Stimulated activated naive CD8-positive, alpha-beta T cell treated with anti-CD3 and anti-CD28 coated beads, Interleukin-15, amount 100 ng/mL, for 72 hours (primary cell): ENCODE results near the gene MN1.

Source experiments
- ATAC-seq: fragments of 150-1000 bp; cut with Tn5 transposase; 2 replicates; pipeline ENCODE4 v1.10.0; 2021; ENCODE audit warnings: mild to moderate bottlenecking, moderate library complexity
- DNase-seq, 2 donors: peaks; one replicate each; pipeline ENCODE4 v3.0.0; 2021 to 2022
- H3K27ac Mint-ChIP-seq, 2 donors: one replicate each; pipeline ENCODE4 v1.8.0; 2022; ENCODE audit warnings: mild to moderate bottlenecking in 2 of 2, mixed read lengths in 2 of 2, moderate library complexity in 2 of 2
- H3K27me3 Mint-ChIP-seq: one replicate; pipeline ENCODE4 v1.8.0; 2022; ENCODE audit warnings: mixed read lengths
- H3K4me1 Mint-ChIP-seq: one replicate; pipeline ENCODE4 v1.8.0; 2022; ENCODE audit warnings: mild to moderate bottlenecking, mixed read lengths
- H3K4me3 Mint-ChIP-seq, 2 donors: one replicate each; pipeline ENCODE4 v1.8.0; 2022; ENCODE audit warnings: mild to moderate bottlenecking in 2 of 2, mixed read lengths in 2 of 2, moderate library complexity in 1 of 2
- H3K9me3 Mint-ChIP-seq, 2 donors: one replicate each; pipeline ENCODE4 v1.8.0; 2022; ENCODE audit warnings: mixed read lengths in 2 of 2

The MN1 gene

DNA sequence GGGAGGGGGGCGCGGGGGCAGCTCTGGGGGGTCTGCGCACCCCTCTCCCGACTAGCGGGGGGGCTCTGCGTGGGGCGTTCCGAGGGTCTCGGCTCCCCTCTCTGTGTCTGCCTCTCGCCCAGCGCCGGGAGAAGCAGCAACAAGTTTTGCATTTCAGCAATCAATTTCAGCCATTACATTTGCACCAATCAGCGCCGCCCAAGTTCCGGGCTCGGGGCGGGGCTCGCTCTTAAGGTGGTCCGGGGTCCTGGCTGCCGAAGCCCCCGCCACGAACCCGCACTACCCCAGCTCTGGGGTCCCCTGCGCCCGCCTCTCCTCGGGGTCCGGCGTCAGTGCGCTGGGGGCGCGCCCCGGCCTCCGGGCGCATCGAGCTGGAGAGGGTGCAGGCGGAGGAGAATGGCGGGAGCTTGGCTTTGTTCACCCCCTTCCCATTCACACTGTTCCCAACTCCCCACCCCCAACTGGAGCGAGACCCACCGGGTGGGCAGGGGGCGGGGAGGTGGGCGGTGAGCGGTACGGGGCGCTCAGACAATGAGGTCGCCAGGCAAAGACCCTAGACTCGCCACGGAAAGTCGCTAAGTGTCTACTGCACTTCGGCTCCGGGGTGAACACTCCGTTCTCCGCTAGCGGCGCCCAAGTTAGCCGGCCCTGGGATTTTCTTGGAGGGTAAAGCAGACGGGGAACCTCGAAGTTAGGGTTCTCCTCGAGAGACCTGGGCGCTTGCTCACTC lies at the start of gene MN1:
Gene MN1, minus strand, starts transcription at position 141 of the 730 bp plus-strand sequence. CDS start 1,213 bp downstream, outside the sequence.
- ATAC-seq, result peak; percentile 51
- Mint-ChIP-seq H3K27me3 (peaks cover 47% of the 10 kb centered on the region), H3K27ac (peak within 1 kb of the TSS in 1 of 2 donors; percentile 37), H3K9me3 (no peaks in the 10 kb centered on the region), H3K4me1 (peaks cover 17% of the 10 kb centered on the region), H3K4me3 (peak within 1 kb of the TSS; percentile 80 to 86)
- peak; percentile 33 to 37 for DNase-seq

DNA sequence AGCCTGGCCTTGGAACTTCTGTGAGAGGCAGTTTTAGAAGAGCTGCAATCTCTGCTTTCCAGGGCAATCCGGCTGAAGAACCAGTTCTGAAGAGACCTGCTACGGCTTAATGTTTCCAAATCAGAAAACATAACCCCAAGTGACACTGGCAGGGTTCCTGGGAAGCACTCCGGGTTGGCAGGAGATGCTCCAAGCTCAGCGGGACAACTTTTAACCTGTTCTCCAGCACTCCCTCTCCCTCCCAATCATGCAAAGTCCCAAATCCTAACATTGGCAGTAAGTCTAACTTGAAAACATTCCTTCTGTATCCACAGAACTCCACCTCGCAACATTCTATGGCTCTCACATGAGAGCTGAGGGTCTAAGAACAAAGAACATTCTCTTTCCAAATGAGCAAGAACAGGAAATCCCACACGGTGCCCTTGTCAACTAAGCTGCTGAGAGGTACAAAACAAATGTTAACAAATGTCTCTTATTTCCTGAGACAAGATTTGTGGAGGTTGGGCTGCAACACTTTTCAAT lies 48.5 kb upstream of the MN1 start:
- H3K27ac Mint-ChIP-seq, result peak overlapping the region in 1 of 2 donors; percentile 82
- no peaks in the 10 kb centered on the region for H3K27me3 Mint-ChIP-seq
- peaks cover 10% of the 10 kb centered on the region for H3K4me1 Mint-ChIP-seq
- no peaks in the 10 kb centered on the region for H3K9me3 Mint-ChIP-seq
- DNase-seq, result no peak
- no peak overlapping the region for H3K4me3 Mint-ChIP-seq
- no peak for ATAC-seq

GRCh38 chr22:27848005-27848404 lies 46.4 kb upstream of the MN1 start:
- peaks cover 10% of the 10 kb centered on the region for H3K4me1 Mint-ChIP-seq
- ATAC-seq, result no peak
- H3K27ac Mint-ChIP-seq, result no peak overlapping the region
- H3K27me3 Mint-ChIP-seq, result no peaks in the 10 kb centered on the region
- DNase-seq, result no peak
- H3K4me3 Mint-ChIP-seq, result no peak overlapping the region
- no peaks in the 10 kb centered on the region for H3K9me3 Mint-ChIP-seq

DNA sequence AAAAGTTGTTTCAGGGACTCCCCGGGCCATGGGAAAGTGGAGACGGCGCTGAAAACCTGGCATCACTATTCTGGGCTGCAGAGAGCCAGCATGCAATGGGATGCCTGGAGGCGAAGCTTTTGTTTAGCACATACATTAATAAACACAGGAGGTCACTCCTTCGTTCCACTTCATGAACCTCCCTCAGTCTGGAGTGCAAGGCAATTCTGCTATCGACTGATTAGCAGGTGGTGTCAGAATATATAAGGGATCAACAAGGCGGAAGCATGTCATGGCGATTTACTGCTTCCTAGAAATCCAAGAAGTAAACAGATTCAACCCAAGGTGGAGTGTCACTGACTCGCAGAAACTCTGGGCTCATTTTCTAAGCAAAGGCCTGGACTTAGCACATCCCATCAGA lies 45.4 kb upstream of the MN1 start:
- Mint-ChIP-seq H3K9me3 (no peaks in the 10 kb centered on the region), H3K27ac (no peak overlapping the region), H3K27me3 (no peaks in the 10 kb centered on the region), H3K4me3 (no peak overlapping the region), H3K4me1 (peaks cover 10% of the 10 kb centered on the region)
- ATAC-seq (no peak), DNase-seq (no peak)

DNA sequence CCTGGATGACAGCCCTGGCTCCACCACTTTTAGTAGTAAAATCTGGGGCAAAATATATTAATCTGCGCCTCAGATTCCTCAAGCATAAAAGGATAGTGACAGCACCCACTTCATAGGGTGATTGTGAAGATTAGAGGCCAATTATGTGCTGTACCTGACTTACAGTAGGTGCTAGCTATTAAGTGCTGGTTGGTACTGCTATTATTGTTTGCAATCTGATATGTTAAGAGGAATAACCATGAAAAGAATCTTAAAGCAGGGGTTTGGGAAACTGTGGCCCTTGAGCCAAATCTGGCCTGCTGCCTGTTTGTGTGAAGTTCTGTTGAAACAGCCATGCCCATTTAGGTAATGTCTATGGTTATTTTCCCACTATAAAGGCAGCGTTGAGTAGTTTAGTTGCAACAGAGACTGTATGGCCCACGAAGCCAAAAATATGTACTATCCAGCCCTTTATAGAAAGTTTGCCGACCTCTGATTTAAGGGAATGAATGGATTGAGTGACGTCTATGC lies 44.7 kb upstream of the MN1 start:
- peaks cover 10% of the 10 kb centered on the region for H3K4me1 Mint-ChIP-seq
- no peaks in the 10 kb centered on the region for H3K9me3 Mint-ChIP-seq
- H3K27me3 Mint-ChIP-seq, result no peaks in the 10 kb centered on the region
- DNase-seq (no peak), ATAC-seq (no peak)
- H3K27ac Mint-ChIP-seq, result no peak overlapping the region
- H3K4me3 Mint-ChIP-seq, result no peak overlapping the region

DNA sequence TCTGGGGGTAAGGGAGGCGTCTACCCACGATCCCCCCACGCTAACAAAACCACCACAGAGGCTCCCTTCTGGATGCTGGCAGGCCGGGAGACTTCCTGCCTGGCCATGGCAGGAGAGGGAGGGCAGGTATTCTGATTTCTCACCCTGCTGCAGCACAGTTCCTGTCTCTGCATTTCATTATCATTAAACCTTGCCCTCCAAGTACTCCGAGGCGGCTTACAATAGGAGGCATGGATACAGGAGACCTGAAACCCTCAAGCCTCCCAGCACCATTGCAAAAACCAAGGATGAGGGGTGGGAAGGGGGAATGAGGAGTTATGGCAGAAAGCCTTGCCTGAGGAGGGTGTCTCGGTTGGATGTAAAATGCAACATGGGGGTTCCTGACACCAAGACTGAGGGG lies 44.1 kb upstream of the MN1 start:
- no peak overlapping the region for H3K4me3 Mint-ChIP-seq
- H3K27me3 Mint-ChIP-seq, result no peaks in the 10 kb centered on the region
- no peaks in the 10 kb centered on the region for H3K9me3 Mint-ChIP-seq
- H3K27ac Mint-ChIP-seq, result peak overlapping the region in 1 of 2 donors; percentile 47
- no peak for DNase-seq
- H3K4me1 Mint-ChIP-seq, result peaks cover 6% of the 10 kb centered on the region
- ATAC-seq, result no peak

DNA sequence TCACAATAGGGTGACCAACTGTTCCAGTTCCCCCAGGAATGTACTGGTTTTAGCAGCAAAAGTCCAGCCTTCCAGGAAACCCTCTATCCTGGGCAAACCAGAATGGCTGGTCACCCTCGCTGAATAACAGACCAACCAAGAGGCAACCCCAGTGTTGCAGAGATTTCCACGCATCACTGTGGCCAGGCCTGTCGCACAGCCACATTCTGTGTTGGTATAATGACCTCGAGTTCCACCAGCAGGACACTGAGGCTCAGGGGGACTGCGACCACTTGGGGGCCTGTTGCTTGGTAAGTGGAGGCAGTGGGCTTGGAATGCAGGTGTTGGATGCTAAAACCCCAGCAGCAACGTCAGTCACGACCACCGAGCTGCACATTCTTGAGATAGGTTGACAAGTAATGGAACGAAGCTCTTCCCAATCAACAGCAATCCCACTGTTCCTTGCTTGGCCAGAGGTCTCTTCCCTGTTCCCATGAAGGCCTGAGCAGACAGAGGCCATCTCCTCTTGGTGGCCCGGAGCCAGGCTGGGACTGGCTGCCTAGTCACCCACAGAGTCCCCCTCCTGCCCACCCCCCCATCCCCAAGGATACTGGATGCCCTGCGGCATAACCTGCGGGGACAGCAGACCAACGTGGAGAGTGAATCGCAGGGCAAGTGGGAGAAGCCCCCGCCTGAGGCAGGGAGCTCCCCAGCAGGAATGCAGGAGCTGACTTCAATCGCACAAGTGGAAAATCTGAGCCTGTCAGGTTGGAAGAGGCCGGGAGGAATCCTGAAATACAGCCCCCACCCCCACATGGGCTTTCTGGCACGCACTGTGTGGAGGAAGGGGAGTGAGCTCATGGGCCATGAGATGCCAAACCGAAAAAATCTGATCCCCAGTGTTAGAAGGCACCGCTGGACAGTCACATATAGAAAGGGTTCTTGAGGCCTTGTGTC lies 43.4 kb upstream of the MN1 start:
- H3K4me1 Mint-ChIP-seq, result no peaks in the 10 kb centered on the region
- H3K9me3 Mint-ChIP-seq, result no peaks in the 10 kb centered on the region
- H3K4me3 Mint-ChIP-seq, result no peak overlapping the region
- ATAC-seq, result no peak
- no peaks in the 10 kb centered on the region for H3K27me3 Mint-ChIP-seq
- DNase-seq, result no peak
- H3K27ac Mint-ChIP-seq, result peak overlapping the region; percentile 47 to 61

- Mint-ChIP-seq H3K9me3 (no peaks in the 10 kb centered on the region), H3K4me3 (no peak overlapping the region), H3K27ac (peak overlapping the region in 1 of 2 donors; percentile 75), H3K27me3 (no peaks in the 10 kb centered on the region), H3K4me1 (no peaks in the 10 kb centered on the region)
- ATAC-seq (no peak), DNase-seq (no peak)
Observed at GRCh38 chr22:27844256-27844655, 42.7 kb upstream of the MN1 start.

- H3K4me1 Mint-ChIP-seq, result no peaks in the 10 kb centered on the region
- no peak overlapping the region for H3K27ac Mint-ChIP-seq
- no peak for DNase-seq
- H3K27me3 Mint-ChIP-seq, result no peaks in the 10 kb centered on the region
- no peak overlapping the region for H3K4me3 Mint-ChIP-seq
- no peaks in the 10 kb centered on the region for H3K9me3 Mint-ChIP-seq
- ATAC-seq, result no peak
Observed at GRCh38 chr22:27843441-27843840, 41.9 kb upstream of the MN1 start.

DNA sequence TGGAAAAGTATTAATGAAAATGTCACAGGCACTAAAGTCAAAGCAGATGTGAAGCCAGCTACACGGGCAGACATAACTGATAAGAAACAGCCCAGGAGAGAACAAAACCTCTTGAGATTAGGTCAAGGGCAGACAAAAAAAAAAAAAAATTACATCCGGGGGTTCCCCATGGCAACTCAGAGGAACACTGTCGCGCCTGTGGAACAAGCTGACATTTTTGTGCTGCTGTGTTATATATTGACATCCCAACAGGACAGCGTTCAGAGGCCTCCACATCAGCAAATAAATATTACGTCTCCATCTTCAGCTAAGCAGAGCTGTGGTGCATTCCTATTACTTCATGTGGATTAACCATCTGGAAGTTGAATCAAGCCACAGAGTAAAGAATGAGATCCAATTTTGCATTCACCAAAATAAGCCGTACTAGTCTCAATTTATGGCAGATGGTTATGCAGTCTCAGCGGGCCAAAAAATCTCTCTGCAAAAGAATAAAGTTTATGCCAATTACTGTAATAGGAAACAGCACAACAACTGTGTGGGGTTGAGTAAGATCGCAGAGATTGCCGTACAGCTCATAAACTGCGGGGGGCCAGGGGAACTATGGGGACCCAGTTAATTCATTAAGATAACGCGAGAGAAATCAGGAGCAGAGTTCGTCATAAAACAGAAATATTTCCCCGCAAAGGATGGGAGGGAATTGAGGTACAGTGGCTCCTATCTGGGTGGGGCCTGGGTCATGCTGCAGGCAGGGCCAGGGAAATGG lies 41.3 kb upstream of the MN1 start:
- H3K27ac Mint-ChIP-seq, result peak overlapping the region in 1 of 2 donors; percentile 49
- no peak overlapping the region for H3K4me3 Mint-ChIP-seq
- DNase-seq (no peak), ATAC-seq (no peak)
- no peaks in the 10 kb centered on the region for H3K4me1 Mint-ChIP-seq
- H3K9me3 Mint-ChIP-seq, result peaks cover 0 to 2% of the 10 kb centered on the region in 2 donors
- H3K27me3 Mint-ChIP-seq, result no peaks in the 10 kb centered on the region

GRCh38 chr22:27842201-27842600 lies 40.6 kb upstream of the MN1 start:
- H3K4me1 Mint-ChIP-seq, result no peaks in the 10 kb centered on the region
- H3K9me3 Mint-ChIP-seq, result peaks cover 0 to 8% of the 10 kb centered on the region in 2 donors
- no peak overlapping the region for H3K4me3 Mint-ChIP-seq
- DNase-seq, result no peak
- ATAC-seq, result no peak
- no peaks in the 10 kb centered on the region for H3K27me3 Mint-ChIP-seq
- H3K27ac Mint-ChIP-seq, result no peak overlapping the region

DNA sequence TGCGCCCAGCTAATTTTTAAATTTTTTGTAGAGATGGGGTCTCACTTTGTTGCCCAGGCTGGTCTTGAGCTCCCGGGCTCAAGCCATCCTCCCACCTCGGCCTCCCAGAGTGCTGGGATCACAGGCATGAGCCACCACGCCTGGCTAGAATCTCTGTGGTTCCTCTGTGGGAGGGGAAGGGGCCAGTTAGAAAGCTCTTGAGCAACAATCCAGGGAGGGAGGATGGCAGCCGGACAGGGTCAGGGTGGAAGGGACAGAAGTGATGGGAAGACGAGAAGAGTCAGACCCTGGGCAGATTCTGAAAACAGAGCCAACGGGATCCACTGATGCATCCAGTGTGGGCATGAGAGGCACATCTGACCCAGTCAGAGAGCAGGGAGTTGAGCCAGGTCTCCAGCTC lies 38.9 kb upstream of the MN1 start:
- Mint-ChIP-seq H3K9me3 (peaks cover 0 to 8% of the 10 kb centered on the region in 2 donors), H3K27ac (peak overlapping the region in 1 of 2 donors; percentile 42), H3K4me1 (no peaks in the 10 kb centered on the region), H3K27me3 (no peaks in the 10 kb centered on the region), H3K4me3 (no peak overlapping the region)
- no peak for DNase-seq
- ATAC-seq, result no peak

DNA sequence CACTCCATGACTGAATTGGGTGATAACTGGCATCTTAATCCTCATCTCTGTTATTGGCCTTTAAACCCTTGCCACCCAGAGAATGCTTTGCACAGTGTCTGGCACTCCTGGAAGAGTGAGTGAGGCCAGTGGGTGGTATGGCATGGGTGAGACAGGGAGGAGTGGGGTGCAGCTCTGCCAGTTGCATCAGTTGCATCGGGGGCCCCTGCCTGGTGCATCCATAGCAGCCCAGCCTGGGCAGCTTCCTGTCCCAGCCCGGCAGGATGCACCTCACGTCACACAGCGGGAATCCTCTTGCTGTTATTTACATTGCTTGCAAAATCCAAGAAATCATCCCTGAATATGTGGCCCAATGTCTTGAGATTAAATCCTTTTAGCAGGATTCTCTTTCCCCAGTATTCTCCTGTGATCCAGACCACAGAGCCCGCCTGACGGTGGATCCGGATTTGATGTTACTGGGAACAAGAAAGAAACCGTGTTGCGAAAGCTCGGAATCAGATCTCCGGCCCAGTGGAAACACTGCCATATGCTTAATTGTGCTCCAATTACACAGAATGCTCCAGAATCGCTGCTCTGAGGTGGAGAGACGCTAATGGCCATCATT lies 37.6 kb upstream of the MN1 start:
- Mint-ChIP-seq H3K9me3 (peaks cover 0 to 8% of the 10 kb centered on the region in 2 donors), H3K27ac (no peak overlapping the region), H3K4me1 (no peaks in the 10 kb centered on the region)

GRCh38 chr22:27836181-27836580 lies 34.6 kb upstream of the MN1 start:
- DNase-seq (no peak), ATAC-seq (no peak)
- Mint-ChIP-seq H3K9me3 (peaks cover 0 to 8% of the 10 kb centered on the region in 2 donors), H3K27me3 (no peaks in the 10 kb centered on the region), H3K4me1 (peaks cover 13% of the 10 kb centered on the region), H3K27ac (no peak overlapping the region), H3K4me3 (no peak overlapping the region)

More for the DNA sequence above, 37.6 kb upstream of the MN1 start:
- Mint-ChIP-seq H3K4me3 (no peak overlapping the region), H3K27me3 (no peaks in the 10 kb centered on the region)
- no peak for ATAC-seq
- no peak for DNase-seq

DNA sequence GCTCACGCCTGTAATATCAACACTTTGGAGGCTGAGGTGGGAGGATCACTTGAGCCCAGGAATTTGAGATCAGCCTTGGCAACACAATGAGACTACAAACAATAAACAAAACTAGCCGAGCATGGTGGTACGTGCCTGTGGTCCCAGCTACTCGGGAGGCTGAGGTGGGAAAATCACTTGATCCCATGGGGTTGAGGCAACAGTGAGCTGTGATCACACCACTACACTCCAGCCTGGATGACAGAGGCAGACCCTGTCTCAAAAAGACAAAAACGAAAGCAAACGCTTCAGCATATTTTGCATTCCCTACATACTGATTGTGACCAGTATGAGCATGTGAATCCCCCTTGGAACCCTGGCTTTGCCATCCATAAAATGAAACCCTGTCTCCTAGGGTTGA lies 33.9 kb upstream of the MN1 start:
- no peak overlapping the region for H3K4me3 Mint-ChIP-seq
- peaks cover 0 to 8% of the 10 kb centered on the region in 2 donors for H3K9me3 Mint-ChIP-seq
- H3K27me3 Mint-ChIP-seq, result no peaks in the 10 kb centered on the region
- peak overlapping the region in 1 of 2 donors; percentile 50 for H3K27ac Mint-ChIP-seq
- H3K4me1 Mint-ChIP-seq, result peaks cover 13% of the 10 kb centered on the region
- DNase-seq, result no peak
- ATAC-seq, result no peak
